ENCODE data around the gene NTN4.

The NTN4 gene

DNA sequence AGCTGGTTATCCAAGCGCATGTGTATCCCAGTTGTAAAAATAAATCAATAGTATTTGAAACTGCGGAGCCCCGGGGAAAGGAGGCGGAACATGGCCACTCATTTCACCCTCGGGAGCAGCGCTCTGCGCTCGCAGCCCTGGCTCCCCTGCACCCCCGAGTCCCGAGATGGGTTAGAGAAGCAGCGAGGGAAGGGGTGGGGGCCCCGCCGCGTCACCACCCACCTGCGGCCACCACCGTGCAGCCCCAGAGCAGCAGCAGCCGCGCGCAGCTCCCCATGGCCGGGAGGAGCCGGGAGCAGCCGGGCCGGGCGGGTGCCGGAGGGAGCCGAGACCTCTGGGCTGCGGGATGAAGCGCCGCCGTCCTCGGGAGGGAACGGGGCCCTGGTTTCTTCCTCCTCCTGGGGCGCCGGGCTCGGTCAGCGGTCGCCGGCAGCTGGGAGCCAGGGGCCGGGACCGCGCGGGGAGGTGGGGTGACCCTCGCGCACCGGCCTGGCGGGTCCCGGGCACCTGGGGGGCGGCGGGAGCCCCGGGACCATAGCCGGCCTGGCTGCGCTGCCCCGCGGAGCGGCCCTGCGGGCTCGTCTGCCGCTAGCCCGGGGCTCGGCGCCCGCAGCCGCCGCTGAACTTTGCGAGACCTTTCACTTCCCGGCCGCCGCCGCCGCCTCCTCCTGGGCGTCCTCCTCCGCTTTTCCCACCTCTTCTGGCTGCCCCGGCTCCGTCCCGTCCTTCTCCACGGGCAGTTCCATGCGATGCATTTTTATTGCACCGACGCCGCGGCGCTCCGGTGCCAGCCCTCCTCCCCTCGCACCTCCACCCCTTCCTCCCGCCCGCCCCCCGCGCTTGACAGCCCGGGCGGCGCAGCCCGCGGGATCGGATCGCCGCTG lies at the start of gene NTN4:
Gene NTN4 (minus strand): TSS at position 732 of the 884 bp plus-strand sequence. CDS start 455 bp downstream, at position 277.
- H3K9me3 Mint-ChIP-seq: no peaks in the 10 kb centered on the region
- no peak for TF ChIP-seq CTCF (IDR thresholded peaks at IDR 0.05)
- peak within 1 kb of the TSS; percentile 87 for H3K4me3 Mint-ChIP-seq
- peak; percentile 69 for DNase-seq
- H3K27ac Mint-ChIP-seq: no peak within 1 kb of the TSS
- peaks cover 97% of the 10 kb centered on the region for H3K27me3 Mint-ChIP-seq (ENCODE audit: low read depth, poor library complexity)
- peaks cover 6% of the 10 kb centered on the region for H3K4me1 Mint-ChIP-seq
- no peaks in the 10 kb centered on the region for H3K36me3 Mint-ChIP-seq (ENCODE audit: low read depth)

GRCh38 chr12:95838125-95838524 lies 47.6 kb upstream of the NTN4 start:
- no peak for TF ChIP-seq CTCF (IDR thresholded peaks at IDR 0.05)
- H3K27me3 Mint-ChIP-seq (ENCODE audit: low read depth, poor library complexity): peaks cover 10% of the 10 kb centered on the region
- no peak for DNase-seq

GRCh38 chr12:95837240-95838038 lies 46.9 kb upstream of the NTN4 start:
- no peaks in the 10 kb centered on the region for H3K9me3 Mint-ChIP-seq
- H3K36me3 Mint-ChIP-seq (ENCODE audit: low read depth): no peaks in the 10 kb centered on the region
- H3K27ac Mint-ChIP-seq: peak overlapping the region; percentile 44
- no peak for DNase-seq
- no peak for TF ChIP-seq CTCF (IDR thresholded peaks at IDR 0.05)
- H3K27me3 Mint-ChIP-seq (ENCODE audit: low read depth, poor library complexity): peaks cover 9% of the 10 kb centered on the region
- peaks cover 5% of the 10 kb centered on the region for H3K4me1 Mint-ChIP-seq
- H3K4me3 Mint-ChIP-seq: no peak overlapping the region

More at GRCh38 chr12:95838125-95838524, 47.6 kb upstream of the NTN4 start:
- H3K9me3 Mint-ChIP-seq: no peaks in the 10 kb centered on the region
- peaks cover 5% of the 10 kb centered on the region for H3K4me1 Mint-ChIP-seq
- H3K36me3 Mint-ChIP-seq (ENCODE audit: low read depth): no peaks in the 10 kb centered on the region
- no peak overlapping the region for H3K4me3 Mint-ChIP-seq
- H3K27ac Mint-ChIP-seq: peak overlapping the region; percentile 44

DNA sequence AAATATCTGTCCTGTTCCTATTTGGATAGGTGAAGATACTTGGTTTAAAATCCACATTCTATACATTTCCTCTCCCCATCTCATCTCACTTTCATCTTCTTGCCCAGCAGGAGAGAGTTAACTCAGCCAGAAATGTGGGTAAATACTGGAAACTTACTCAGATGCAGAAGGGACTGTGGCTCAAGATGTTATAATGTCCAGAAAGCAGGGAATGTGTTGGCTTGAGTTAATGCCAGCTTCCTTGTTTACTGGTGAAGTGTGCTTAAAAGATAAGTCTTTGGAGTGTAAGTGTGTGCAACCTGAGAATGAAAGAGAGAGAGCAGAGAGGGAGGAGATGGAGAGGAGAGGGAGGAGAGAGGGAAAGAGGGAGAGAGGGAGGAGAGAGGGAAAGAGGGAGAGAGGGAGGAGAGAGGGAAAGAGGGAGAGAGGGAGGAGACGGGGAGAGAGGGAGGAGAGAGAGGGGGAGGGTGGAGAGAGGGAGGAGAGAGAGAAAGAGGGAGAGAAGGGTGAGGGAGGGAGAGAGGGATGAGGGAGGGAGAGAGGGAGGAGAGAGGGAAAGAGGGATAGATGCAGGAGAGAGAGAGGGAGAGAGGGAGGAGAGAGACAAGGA lies 46.2 kb upstream of the NTN4 start:
- no peak for DNase-seq
- H3K27ac Mint-ChIP-seq: no peak overlapping the region

GRCh38 chr12:95836185-95836609 lies 45.6 kb upstream of the NTN4 start:
- Mint-ChIP-seq H3K27ac (no peak overlapping the region), H3K36me3 (ENCODE audit: low read depth) (no peaks in the 10 kb centered on the region), H3K9me3 (no peaks in the 10 kb centered on the region), H3K4me3 (no peak overlapping the region), H3K4me1 (peaks cover 5% of the 10 kb centered on the region), H3K27me3 (ENCODE audit: low read depth, poor library complexity) (peaks cover 13% of the 10 kb centered on the region)
- TF ChIP-seq CTCF (IDR thresholded peaks at IDR 0.05): no peak
- DNase-seq: no peak

More for the DNA sequence above, 46.2 kb upstream of the NTN4 start:
- Mint-ChIP-seq H3K9me3 (no peaks in the 10 kb centered on the region), H3K27me3 (ENCODE audit: low read depth, poor library complexity) (peaks cover 9% of the 10 kb centered on the region), H3K36me3 (ENCODE audit: low read depth) (no peaks in the 10 kb centered on the region), H3K4me3 (no peak overlapping the region), H3K4me1 (peaks cover 5% of the 10 kb centered on the region)
- no peak for TF ChIP-seq CTCF (IDR thresholded peaks at IDR 0.05)
